ENCODE data around the gene RNASEH2C.

RNASEH2C gene

DNA sequence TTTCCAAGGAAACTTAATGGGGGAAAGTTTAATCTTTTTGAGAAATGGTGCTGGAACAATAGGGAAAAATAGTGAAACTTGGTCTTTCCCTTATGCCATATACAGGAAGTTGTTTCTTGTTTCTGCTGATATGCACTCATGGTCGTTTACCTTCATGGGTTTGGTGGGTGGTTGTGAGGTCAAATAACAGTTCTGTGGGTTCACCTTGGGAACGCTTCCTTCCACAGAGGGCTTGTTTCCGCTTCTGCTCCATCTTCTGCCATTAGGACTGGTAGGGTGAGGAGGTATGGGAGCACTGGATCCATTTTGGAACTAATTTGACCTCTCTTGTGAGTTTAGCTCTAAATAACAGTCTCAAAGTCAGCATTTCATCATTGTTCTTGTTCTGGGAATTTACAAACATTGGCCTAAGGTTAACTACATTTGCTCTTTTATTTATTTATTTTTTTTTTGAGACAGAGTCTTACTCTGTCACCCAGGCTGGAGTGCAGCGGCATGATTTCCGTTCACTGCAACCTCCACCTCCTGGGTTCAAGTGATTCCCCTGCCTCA lies 40.3 kb downstream of the RNASEH2C start:
- no peak for DNase-seq

DNA sequence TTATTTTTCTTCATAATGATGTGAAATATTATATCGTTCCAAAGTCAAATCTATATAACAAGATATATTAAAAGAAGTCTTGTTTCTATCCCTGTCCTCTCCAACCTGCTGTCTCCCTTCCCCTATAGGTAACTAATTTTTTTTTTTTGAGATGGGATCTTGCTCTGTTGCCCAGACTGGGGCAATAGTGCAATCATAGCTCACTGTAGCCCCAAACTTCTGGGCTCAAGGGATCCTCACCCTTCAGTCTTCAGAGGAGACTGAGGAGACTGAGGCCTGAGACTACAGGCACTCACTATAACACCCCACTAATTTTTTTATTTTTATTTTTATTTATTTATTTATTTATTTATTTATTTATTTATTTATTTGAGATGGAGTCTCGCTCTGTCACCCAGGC lies 47.6 kb downstream of the RNASEH2C start:
- no peak for DNase-seq

DNA sequence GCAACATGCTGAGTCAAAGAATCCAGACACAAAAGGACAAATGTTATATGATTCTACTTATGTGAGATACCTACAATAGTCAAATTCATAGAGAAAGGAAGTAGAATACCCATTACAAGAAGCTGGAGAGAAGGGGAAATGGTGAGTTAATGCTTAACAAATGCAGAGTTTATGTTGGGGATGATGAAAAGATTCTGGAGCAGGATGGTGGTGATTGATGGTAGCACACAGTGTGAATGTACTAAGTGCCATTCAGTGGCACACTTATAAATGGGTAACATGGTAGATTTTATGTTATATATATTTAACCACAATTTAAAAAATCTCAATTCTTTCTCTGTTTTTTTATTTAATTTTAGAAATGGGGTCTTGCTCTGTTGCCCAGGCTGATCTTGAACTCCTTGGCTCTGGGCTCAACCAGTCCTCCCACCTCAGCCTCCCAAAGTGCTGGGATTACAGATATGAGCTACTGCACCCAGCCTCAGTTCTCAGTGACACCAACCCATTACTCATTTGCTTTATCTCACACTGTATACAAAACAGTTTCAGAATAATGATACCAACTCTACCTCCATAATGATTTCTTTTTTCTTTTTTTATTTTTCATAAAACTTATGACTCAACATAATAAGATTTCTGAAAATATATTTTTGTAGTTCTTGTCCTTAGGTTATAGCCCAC lies 48.3 kb downstream of the RNASEH2C start:
- DNase-seq = no peak
